GM19467 (cell line): ENCODE data around the gene P2RY6.

Experiments used
- ATAC-seq: cut with Tn5 transposase; IDR thresholded peaks from one replicate; pipeline ENCODE4 v1.9.1; 2021; ENCODE audit warnings: mild to moderate bottlenecking, moderate library complexity; ENCODE audit not compliant: unreplicated experiment

Gene P2RY6

GRCh38 chr11:73295241-73295995 is 23.3 kb downstream of the P2RY6 start:
- ATAC-seq = no peak

GRCh38 chr11:73295996-73296318 is 23.8 kb downstream of the P2RY6 start:
- ATAC-seq = no peak

GRCh38 chr11:73296501-73297230 is 24.5 kb downstream of the P2RY6 start:
- ATAC-seq = no peak

GRCh38 chr11:73297231-73297590 is 25.1 kb downstream of the P2RY6 start:
- no peak for ATAC-seq

GRCh38 chr11:73297702-73298101 is 25.6 kb downstream of the P2RY6 start:
- ATAC-seq = no peak

- ATAC-seq = no peak
These were observed 26.1 kb downstream of the P2RY6 start for GRCh38 chr11:73298233-73298632.

- ATAC-seq = no peak
These were observed 27.6 kb downstream of the P2RY6 start for GRCh38 chr11:73299751-73300150.

GRCh38 chr11:73306069-73306841 is 34.1 kb downstream of the P2RY6 start:
- no peak for ATAC-seq

GRCh38 chr11:73306977-73307322 is 34.8 kb downstream of the P2RY6 start:
- no peak for ATAC-seq

- ATAC-seq = peak; percentile 36
These were observed 35.3 kb downstream of the P2RY6 start for GRCh38 chr11:73307323-73308002.

GRCh38 chr11:73308003-73308960 is 36.1 kb downstream of the P2RY6 start, which contains the start of gene ARHGEF17:
ARHGEF17 (plus strand) TSS chr11:73308276; CDS start chr11:73308639, 363 bp downstream.
- ATAC-seq = peak; percentile 25

- ATAC-seq = no peak
These were observed 37.1 kb downstream of the P2RY6 start for GRCh38 chr11:73308961-73309919.

GRCh38 chr11:73310076-73310475 is 37.9 kb downstream of the P2RY6 start:
- no peak for ATAC-seq

- ATAC-seq = no peak
These were observed 38.7 kb downstream of the P2RY6 start for GRCh38 chr11:73310661-73311393.

GRCh38 chr11:73311394-73311869 is 39.3 kb downstream of the P2RY6 start:
- no peak for ATAC-seq

- ATAC-seq = no peak
These were observed 39.9 kb downstream of the P2RY6 start for GRCh38 chr11:73312036-73312435.

GRCh38 chr11:73312851-73313327 is 40.8 kb downstream of the P2RY6 start:
- ATAC-seq = no peak

- no peak for ATAC-seq
These were observed 41.5 kb downstream of the P2RY6 start for GRCh38 chr11:73313652-73314051.
